Measurements from ENCODE around the gene ZNF862.

The ZNF862 gene

DNA sequence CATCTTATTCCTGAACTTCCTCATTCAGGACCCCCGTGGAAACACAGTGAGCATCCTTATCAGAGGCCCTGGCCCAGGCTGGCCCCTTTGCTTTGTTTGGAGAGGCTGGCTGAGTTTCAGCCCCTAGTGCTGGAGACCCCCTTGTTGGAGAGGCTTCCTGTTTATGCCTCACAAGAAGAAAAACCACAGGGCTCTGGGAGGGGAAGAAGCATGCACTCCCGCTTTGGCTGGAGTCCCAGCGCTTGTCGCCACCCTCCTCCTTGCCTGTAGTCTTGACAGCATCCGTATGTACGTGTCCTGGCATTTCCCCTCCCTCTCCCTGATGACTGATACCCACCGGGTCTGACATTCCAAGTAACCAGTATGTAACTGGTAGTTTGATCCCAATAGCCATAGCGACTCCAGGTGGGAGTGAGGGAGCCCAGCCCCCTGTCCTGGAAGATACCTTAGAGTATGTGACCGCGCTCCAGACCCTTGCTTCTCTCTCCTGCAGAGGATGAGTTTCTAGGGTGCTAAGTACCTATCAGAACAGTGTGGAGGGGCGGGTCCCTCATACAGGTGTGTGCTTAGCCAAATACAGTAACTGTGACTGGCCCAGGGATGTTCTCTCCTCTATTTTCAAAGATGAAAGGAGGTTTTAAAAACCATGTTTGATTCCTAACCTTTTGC lies 28.7 kb downstream of the ZNF862 start:
- H3K4me3 Mint-ChIP-seq: no peak overlapping the region
- intact Hi-C loops (cut with micrococcal nuclease): no loop called here
- H3K27me3 Mint-ChIP-seq: peaks cover 2% of the 10 kb centered on the region
- H3K4me1 Mint-ChIP-seq (ENCODE audit: low read depth): peaks cover 18% of the 10 kb centered on the region
- no peaks in the 10 kb centered on the region for H3K9me3 Mint-ChIP-seq
- H3K27ac Mint-ChIP-seq: no peak overlapping the region
- H3K36me3 Mint-ChIP-seq (ENCODE audit: low read depth): peaks cover 29% of the 10 kb centered on the region

DNA sequence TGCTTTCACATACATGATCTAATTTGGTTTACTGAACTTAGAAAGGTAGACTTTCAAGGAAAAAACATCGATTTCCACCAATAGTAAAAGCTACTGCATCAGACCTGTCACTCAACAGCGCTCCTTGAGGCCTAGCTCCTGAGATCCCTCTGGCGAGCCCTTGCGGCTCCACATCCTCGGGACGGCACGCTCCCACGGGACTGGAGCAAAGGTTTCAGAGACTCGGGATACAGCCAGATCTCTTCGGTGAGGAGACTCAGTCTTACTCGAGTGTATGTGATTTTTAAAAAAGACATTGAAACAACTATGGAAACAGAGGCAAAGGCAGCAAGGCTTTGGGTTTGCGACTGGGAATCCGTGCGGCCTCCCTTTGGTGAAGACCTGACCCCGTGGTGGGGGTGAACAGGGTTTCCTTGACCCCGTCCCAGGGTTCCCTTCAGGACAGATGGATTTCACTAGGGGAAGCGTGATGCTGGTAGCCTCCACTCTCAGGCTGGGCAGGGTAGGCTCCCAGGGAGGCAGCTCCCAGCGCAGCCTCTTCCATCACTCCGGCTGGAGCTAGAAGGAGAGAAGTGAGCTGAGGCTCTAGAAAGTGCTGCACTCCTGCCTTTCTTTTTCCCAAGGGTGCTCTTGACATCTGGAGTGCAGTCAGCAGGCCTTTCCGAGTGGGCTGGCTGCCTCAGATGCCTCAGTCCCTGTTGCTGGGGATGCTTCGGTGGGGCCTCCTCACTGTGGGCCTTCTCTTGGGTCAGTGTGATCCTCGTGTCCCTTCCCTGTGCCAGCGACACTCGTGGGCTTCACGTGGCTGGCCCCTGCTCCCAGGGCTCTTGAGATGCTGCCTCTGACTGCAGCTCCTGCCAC lies 29.8 kb downstream of the ZNF862 start:
- no peak overlapping the region for H3K4me3 Mint-ChIP-seq

DNA sequence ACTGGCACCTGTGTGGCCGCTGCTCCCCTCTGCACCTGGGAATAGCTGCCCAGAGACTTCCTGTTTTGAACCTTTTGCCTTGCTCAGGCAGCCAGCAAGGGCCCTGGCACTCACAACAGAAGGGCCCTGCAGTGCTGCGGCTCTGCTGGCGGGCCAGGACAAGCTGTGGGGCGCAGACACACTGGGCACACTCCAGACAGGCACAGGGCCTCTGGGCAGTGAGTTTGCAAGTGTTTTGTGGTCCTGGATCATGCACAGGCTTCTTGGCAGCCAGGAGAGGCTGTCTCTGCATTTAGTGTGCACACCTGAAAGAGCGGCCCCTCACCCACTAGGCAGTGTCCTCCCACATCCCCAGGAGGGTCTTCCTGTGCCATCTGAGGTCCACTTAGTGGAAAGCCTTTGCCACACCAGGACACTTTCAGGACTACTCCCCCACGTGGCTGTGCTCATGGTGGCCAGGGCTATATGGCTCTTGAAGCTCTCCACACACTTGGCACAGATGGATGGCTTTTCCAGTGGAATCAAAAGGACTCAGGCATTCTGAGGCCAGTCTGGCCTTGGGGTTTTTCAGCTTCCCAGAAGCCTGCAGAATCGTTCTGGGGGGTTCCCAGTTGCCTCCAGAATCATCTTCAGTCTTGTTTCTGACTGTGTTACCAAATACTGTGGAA lies 30.6 kb downstream of the ZNF862 start:
- Mint-ChIP-seq H3K27me3 (peaks cover 3% of the 10 kb centered on the region), H3K4me1 (ENCODE audit: low read depth) (peaks cover 30% of the 10 kb centered on the region), H3K36me3 (ENCODE audit: low read depth) (peaks cover 13% of the 10 kb centered on the region), H3K9me3 (no peaks in the 10 kb centered on the region), H3K4me3 (no peak overlapping the region), H3K27ac (no peak overlapping the region)
- intact Hi-C loops (cut with micrococcal nuclease): no loop called here

More for the DNA sequence above, 29.8 kb downstream of the ZNF862 start:
- peaks cover 18% of the 10 kb centered on the region for H3K36me3 Mint-ChIP-seq (ENCODE audit: low read depth)
- H3K27ac Mint-ChIP-seq: no peak overlapping the region
- H3K27me3 Mint-ChIP-seq: peaks cover 3% of the 10 kb centered on the region
- peaks cover 26% of the 10 kb centered on the region for H3K4me1 Mint-ChIP-seq (ENCODE audit: low read depth)
- intact Hi-C loops (cut with micrococcal nuclease): no loop called here
- no peaks in the 10 kb centered on the region for H3K9me3 Mint-ChIP-seq

DNA sequence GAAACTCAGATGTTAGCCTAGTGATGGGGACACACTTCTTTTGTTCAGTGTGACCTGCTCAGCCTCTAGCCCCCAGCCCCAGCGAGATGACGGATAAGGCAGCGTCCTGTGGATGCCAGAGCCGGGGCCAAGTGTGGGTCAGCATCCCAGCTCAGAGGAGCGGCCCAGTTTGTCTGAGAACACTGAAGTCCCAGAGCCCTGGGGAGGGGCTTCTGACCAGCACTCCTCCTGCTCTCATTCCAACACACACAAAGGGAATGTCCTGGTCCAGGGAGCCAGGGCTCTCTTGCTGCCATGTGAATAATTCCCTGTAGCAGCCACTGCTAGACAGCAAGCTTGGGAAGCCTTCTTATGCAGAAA lies 31.1 kb downstream of the ZNF862 start:
- Mint-ChIP-seq H3K4me3 (no peak overlapping the region), H3K36me3 (ENCODE audit: low read depth) (peaks cover 10% of the 10 kb centered on the region), H3K27me3 (peaks cover 3% of the 10 kb centered on the region), H3K9me3 (no peaks in the 10 kb centered on the region), H3K27ac (no peak overlapping the region), H3K4me1 (ENCODE audit: low read depth) (peaks cover 33% of the 10 kb centered on the region)
- intact Hi-C loops (cut with micrococcal nuclease): no loop called here

DNA sequence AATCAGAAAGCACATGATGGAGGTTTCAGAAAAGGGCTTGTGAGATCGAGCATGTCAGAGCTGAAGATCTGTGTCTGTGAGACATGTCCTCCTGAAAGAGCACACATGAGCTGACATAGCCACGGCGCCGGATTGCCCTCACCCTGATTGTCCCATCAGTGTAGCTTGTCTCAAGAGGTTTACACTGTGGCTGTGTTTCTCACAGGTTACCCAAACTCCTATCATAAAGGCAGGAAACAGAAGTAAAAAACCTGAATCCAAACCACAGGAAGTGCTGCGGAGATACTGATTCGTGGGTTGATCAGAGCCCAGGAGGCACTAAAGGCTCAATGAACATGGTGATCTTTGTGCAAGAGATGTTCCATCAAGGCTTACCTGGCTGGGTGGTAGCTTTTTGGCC lies 31.7 kb downstream of the ZNF862 start:
- intact Hi-C loops (cut with micrococcal nuclease): no loop called here
- Mint-ChIP-seq H3K4me3 (no peak overlapping the region), H3K27ac (no peak overlapping the region)

DNA sequence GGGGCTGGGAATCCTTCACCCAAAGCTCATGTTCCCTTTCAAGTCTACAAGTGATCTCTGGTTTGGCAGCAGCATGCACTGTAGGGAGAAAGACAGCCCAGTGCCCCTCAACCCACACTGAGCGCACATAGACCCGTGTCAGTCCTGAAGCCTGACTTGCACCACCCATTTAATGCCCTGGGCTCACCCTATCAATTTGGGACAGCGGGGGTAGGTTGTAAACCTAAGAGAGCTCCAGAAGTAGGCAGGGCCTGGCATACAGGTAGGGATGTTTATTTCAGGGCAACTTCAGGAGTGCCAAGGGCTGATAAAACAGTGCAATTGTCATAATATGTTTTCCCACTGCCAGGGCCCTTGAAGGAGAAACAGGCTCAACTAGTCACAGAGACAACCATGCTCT lies 32.1 kb downstream of the ZNF862 start:
- Mint-ChIP-seq H3K27me3 (peaks cover 8% of the 10 kb centered on the region), H3K27ac (no peak overlapping the region), H3K9me3 (no peaks in the 10 kb centered on the region), H3K4me3 (no peak overlapping the region), H3K36me3 (ENCODE audit: low read depth) (no peaks in the 10 kb centered on the region), H3K4me1 (ENCODE audit: low read depth) (peaks cover 43% of the 10 kb centered on the region)
- intact Hi-C loops (cut with micrococcal nuclease): no loop called here

More for the DNA sequence above, 31.7 kb downstream of the ZNF862 start:
- Mint-ChIP-seq H3K9me3 (no peaks in the 10 kb centered on the region), H3K27me3 (peaks cover 7% of the 10 kb centered on the region), H3K4me1 (ENCODE audit: low read depth) (peaks cover 39% of the 10 kb centered on the region), H3K36me3 (ENCODE audit: low read depth) (peaks cover 4% of the 10 kb centered on the region)

DNA sequence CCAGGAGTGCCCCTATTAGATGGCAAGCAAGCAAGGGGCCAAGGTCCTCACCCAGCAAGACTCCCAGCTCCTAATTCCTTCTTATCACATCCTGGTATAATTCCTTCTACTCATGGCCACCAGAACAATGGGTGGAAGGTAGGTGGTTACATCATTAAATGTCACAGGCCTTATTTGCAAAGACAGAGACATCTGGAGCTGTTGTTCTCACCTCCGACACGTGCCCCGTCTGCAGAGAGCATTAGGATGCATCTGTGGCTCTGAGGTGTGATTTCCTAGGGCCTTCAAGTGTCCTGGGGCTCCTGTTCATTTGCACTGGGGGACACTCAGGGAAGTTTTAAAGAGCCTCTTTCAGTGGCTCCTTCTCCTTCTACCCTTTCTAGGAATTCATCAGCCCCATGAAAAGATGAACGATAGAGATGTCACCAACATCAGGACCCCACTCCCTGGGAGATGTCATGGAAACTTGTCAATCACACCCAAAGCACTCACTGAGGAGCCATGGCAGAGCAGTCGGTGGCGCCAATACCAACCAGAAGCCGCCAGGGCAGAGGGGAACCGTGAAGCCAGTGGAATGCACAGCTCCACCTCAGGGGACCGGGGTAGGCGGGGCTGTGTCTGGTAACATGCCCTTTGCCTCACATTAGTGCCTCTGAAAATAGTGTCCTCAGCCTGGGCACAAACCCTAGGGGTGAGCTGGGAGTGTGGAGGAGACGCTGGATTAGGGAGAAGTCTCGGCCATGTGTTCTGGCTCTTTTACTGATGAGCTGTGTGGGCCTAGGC lies 32.7 kb downstream of the ZNF862 start:
- Mint-ChIP-seq H3K36me3 (ENCODE audit: low read depth) (no peaks in the 10 kb centered on the region), H3K4me1 (ENCODE audit: low read depth) (peaks cover 44% of the 10 kb centered on the region), H3K27ac (peak overlapping the region; percentile 41), H3K27me3 (peaks cover 8% of the 10 kb centered on the region), H3K4me3 (no peak overlapping the region), H3K9me3 (no peaks in the 10 kb centered on the region)
- intact Hi-C loops (cut with micrococcal nuclease): no loop called here

DNA sequence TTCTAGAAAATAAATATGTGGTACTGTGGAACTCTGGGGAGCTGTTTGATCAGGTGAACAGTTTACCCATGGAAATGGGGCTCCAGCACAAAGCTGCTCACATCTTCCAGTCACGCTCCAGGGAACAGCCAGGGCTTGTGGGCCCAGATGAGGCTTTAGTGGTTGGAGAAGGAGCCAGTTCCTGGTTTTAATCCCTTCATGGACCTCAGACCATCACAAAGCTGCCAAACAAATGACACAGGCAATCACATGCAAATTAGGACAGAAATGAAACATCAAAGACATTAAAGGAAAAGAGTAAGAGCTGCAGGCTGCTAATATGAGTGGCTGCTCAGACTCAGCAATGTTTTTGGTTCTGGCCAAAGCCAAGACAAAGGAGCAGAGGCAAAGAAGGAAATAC lies 33.4 kb downstream of the ZNF862 start:
- no peaks in the 10 kb centered on the region for H3K36me3 Mint-ChIP-seq (ENCODE audit: low read depth)
- intact Hi-C loops (cut with micrococcal nuclease): no loop called here
- H3K27me3 Mint-ChIP-seq: peaks cover 8% of the 10 kb centered on the region
- H3K27ac Mint-ChIP-seq: peak overlapping the region; percentile 41
- H3K4me3 Mint-ChIP-seq: no peak overlapping the region
- no peaks in the 10 kb centered on the region for H3K9me3 Mint-ChIP-seq
- H3K4me1 Mint-ChIP-seq (ENCODE audit: low read depth): peaks cover 37% of the 10 kb centered on the region

DNA sequence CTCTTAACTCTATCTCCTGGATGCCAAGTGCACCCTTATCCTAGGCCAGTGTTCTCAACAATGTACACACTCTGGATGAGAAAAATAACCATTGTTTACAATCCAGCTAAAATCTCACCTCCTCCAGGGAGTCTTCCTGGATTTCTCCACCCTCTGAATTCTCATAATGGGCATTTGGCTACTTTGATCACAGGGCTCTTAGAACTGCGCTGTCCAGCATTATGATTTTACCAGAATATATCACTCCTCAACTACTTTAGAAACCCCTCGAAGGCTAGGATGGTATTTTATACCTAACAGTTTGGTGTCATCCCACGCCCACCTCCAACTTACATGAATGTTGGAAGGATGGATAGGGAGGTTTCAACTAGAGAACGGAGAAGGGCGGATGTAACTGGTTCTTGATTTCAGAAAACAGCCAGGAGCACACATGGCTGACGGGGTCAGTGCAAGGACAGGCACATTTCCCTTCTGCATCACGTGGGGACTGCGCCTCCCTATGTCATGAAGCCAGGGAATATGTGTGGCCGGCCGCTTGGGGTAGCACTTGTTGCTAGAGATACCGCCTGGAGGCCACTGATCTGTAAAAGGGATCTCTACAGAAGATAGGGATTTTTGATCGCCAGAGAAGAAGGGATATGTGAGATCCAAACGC lies 34.4 kb downstream of the ZNF862 start:
- Mint-ChIP-seq H3K27me3 (peaks cover 8% of the 10 kb centered on the region), H3K4me3 (peak overlapping the region; percentile 80), H3K9me3 (no peaks in the 10 kb centered on the region), H3K4me1 (ENCODE audit: low read depth) (peaks cover 31% of the 10 kb centered on the region), H3K27ac (peak overlapping the region; percentile 76), H3K36me3 (ENCODE audit: low read depth) (no peaks in the 10 kb centered on the region)
- intact Hi-C loops (cut with micrococcal nuclease): loop anchor here (1.0 kb wide), 1 partner anchor 34 kb away; the partner anchor contains the start of gene ZNF862

DNA sequence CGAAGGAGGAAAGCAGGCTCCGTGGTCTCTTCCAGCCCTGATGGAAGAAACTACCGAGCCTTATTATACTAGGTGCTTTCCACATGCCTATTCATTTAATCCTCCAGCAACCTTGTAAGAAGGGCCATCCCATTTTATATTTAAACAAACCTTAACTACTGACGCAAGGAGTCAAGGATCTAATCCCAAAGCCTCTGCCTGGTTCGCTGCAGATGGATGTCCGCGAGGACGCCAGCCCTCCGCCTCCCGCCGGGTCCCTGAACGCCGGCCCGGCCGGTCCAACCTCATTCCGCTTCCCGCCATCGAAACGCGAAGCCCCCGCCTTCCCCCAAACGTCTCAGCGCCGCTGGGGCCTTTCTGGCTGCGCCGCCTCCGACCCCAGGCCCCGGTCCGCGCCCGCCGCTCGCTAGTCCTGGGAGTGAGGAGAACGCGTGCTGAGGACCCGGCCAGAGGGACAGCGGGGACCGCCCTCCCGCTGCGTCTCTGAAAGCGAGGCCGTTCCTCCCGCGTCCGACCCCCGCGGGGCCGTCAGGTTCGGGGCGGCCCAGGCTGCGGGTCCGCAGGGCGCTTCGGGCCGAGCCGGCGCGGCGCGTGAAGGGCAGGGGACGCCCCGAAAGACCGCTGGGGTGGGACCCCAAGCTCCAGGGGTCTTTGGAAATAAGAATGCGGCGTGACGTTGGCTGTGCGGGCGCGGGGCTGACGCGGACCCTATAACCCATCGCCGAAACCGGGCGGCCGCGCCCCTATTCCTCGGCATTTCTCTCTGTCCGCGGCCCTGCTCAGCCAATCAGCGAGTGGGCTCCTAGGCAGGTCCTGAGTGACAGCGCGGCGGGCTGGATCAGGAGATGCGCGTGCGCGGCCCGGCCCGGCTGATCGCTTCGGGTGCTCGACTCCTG lies 35.1 kb downstream of the ZNF862 start, which contains the start of gene ATP6V0E2:
Gene ATP6V0E2 (plus strand): TSS at position 896 of the 896 bp plus-strand sequence. CDS start 97 bp downstream, outside the sequence.
- H3K36me3 Mint-ChIP-seq (ENCODE audit: low read depth): no peaks in the 10 kb centered on the region
- peaks cover 8% of the 10 kb centered on the region for H3K27me3 Mint-ChIP-seq
- H3K9me3 Mint-ChIP-seq: no peaks in the 10 kb centered on the region
- intact Hi-C loops (cut with micrococcal nuclease): no loop called here
- peaks cover 31% of the 10 kb centered on the region for H3K4me1 Mint-ChIP-seq (ENCODE audit: low read depth)
- H3K4me3 Mint-ChIP-seq: peak within 1 kb of the TSS; percentile 80
- peak within 1 kb of the TSS; percentile 76 for H3K27ac Mint-ChIP-seq

DNA sequence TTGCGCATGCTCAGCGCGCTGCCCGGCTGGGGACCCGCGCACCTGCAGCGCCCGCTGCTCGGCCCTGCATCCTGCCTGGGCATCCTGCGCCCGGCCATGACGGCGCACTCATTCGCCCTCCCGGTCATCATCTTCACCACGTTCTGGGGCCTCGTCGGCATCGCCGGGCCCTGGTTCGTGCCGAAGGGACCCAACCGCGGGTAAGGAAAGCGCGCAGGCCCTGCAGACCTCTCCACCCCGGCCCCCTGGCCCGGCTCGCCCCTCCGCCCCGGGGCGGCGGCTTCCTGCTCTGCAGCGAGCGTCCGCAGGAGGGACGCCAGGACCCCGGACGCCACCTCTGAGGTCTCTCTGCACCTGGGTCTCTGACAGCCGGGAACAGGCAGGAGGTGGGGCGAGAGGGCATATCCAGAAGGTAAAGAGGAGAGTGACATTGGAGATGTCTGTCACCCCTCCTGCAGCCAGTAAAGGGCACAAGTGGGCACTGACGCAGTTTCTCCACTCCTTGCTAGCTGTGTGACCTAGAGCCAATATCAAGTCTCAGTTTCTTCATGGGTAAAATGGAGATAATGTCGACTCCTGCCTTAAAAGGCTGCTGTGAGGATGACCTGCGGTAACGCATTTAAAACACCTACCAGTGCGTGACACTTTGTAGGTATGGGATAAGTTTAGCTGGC lies 35.9 kb downstream of the ZNF862 start:
- Mint-ChIP-seq H3K4me1 (ENCODE audit: low read depth) (peaks cover 31% of the 10 kb centered on the region), H3K36me3 (ENCODE audit: low read depth) (no peaks in the 10 kb centered on the region)

DNA sequence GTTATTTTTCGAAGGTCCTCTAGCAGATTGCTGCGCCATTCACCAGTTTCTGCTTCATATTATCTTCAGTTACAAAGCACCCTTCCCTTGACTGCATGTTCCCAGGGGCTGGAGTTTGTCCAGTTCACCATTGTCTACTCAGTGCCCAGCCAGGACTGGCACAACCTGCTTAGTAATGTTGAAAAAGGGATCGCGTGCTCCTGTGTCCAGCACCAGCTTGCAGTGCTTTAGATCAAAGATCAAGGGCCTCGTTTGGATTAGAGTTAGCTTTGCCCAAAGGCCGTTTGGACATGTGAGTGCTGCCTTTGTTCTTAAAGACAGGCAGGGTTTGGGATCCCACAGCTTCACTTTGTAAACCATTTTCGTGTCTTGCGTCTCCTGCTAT lies 36.5 kb downstream of the ZNF862 start:
- Mint-ChIP-seq H3K4me3 (peak overlapping the region; percentile 80), H3K27ac (no peak overlapping the region), H3K4me1 (ENCODE audit: low read depth) (peaks cover 31% of the 10 kb centered on the region), H3K27me3 (peaks cover 8% of the 10 kb centered on the region), H3K9me3 (no peaks in the 10 kb centered on the region), H3K36me3 (ENCODE audit: low read depth) (no peaks in the 10 kb centered on the region)
- intact Hi-C loops (cut with micrococcal nuclease): no loop called here

More for the DNA sequence above, 35.9 kb downstream of the ZNF862 start:
- peaks cover 8% of the 10 kb centered on the region for H3K27me3 Mint-ChIP-seq
- H3K4me3 Mint-ChIP-seq: peak overlapping the region; percentile 80
- H3K9me3 Mint-ChIP-seq: no peaks in the 10 kb centered on the region
- H3K27ac Mint-ChIP-seq: peak overlapping the region; percentile 76
- intact Hi-C loops (cut with micrococcal nuclease): no loop called here

Measured in dendritic cell treated with granulocyte-macrophage colony-stimulating factor and Interleukin-4, amounts not matched to agents 40 ng/mL and 50 ng/mL, for 4 days (primary cell).